Measurements from ENCODE around the gene GRAMD1B. TPM values are rescaled to one million over a fixed set of nuclear protein-coding genes. Genes with fewer than 3 reads are reported as not detected.

The GRAMD1B gene
- polyA plus RNA-seq, 1 experiment = 2.7 TPM

DNA sequence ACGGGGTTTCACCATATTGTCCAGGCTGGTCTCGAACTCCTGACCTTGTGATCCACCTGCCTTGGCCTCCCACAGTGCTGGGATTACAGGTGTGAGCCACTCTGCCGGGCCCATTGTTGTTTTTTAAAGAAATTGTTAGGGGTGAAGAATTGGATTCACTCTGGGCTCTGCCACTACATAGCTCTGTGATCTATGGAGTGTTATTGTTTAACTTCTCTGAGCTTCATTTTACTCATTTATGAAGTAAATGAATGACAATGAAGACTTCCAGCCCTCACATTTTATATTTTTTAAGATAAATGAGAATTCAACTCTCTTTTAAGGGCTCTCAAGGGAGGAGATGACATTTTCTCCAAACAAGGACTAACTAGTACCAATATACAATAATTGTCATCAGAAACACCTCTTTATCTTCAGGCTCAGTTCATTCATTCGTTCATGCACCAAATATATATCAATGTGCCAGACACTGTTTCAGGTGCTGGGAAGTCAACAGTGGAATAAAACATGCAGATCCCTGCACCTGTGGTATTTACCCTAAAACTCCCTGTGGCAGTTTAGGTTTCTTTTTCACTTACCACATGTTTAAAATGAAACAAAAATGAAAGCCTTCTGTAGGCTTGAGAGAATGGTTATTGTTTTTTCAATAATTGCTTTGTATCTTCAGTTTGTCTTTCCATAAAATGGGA lies 23.5 kb upstream of the GRAMD1B start:
- TF ChIP-seq, protein P1, sequence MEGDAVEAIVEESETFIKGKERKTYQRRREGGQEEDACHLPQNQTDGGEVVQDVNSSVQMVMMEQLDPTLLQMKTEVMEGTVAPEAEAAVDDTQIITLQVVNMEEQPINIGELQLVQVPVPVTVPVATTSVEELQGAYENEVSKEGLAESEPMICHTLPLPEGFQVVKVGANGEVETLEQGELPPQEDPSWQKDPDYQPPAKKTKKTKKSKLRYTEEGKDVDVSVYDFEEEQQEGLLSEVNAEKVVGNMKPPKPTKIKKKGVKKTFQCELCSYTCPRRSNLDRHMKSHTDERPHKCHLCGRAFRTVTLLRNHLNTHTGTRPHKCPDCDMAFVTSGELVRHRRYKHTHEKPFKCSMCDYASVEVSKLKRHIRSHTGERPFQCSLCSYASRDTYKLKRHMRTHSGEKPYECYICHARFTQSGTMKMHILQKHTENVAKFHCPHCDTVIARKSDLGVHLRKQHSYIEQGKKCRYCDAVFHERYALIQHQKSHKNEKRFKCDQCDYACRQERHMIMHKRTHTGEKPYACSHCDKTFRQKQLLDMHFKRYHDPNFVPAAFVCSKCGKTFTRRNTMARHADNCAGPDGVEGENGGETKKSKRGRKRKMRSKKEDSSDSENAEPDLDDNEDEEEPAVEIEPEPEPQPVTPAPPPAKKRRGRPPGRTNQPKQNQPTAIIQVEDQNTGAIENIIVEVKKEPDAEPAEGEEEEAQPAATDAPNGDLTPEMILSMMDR (IDR thresholded peaks at IDR 0.05; ENCODE audit: low read depth, low read length) = no peak
- DNase-seq (ENCODE audit: low read depth, low spot score) = no peak
- Histone ChIP-seq H3K27ac (ENCODE audit: low read depth, low read length) (no peak overlapping the region), H3K27me3 (ENCODE audit: control insufficient read depth, insufficient read depth, low read length) (peaks cover 20% of the 10 kb centered on the region), H3K4me3 (ENCODE audit: low read depth, low read length) (no peak overlapping the region), H3K9me3 (ENCODE audit: control insufficient read depth, insufficient read depth, low read length) (no peaks in the 10 kb centered on the region)
- ChIA-PET POLR2A (interaction anchor here (0.7 kb wide), 1 partner anchor 72 kb away, joined by 3 read pairs; no protein-coding TSS in a partner anchor), CTCF (interaction anchor here (0.6 to 6.3 kb wide), 17 partner anchors 10 to 305 kb away, joined by 3 to 172 read pairs (median 4); no protein-coding TSS in a partner anchor)

DNA sequence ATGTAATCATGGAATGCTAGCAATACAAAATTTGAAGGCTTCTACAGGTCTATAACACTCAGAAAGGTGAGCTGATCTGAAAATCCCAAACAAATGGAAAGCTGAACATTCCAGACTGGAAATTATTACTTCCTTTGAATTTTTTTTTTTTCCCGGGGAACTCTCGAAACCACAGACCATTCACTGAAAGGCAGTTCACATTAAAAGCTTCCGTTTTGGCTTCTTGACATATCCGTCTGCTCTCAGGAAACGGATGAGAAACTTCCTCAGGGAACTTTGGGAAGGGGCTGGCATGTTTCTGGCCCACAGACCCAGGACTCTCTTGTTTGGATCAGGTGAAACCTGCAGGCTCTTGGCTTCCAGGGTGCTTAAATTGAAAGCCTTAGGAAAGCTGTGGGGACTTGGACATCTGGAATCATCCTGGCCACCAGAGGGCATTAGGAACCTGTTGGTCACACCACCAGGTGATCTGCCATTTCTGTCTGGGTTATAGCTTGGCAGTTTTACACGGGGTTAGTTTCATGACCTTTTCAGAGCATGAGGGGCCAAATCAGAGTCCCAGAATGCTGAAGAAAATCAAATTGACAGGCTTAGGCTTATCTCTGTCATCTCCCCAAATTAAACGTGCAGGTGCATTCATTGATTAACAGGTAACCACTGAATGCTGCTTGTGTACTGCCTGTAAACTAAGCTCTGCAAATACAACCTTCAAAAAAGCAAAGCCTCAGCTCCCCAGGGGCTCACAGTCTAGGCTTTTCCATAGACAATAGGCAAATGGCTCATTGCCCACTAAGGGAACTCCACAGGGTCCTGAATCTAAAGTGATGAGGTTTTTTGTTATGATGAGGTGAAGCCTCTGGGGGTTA lies 22.7 kb upstream of the GRAMD1B start:
- POLR2A ChIA-PET = interaction anchor here (0.7 kb wide), 1 partner anchor 71 kb away, joined by 3 read pairs; no protein-coding TSS in a partner anchor
- Histone ChIP-seq H3K9me3 (ENCODE audit: control insufficient read depth, insufficient read depth, low read length) (no peaks in the 10 kb centered on the region), H3K27ac (ENCODE audit: low read depth, low read length) (no peak overlapping the region), H3K27me3 (ENCODE audit: control insufficient read depth, insufficient read depth, low read length) (peaks cover 21% of the 10 kb centered on the region), H3K4me3 (ENCODE audit: low read depth, low read length) (no peak overlapping the region)
- TF ChIP-seq, protein P1 (IDR thresholded peaks at IDR 0.05; ENCODE audit: low read depth, low read length) = peak; percentile 78
- CTCF ChIA-PET = interaction anchor here (0.6 to 6.3 kb wide), 23 partner anchors 10 to 304 kb away, joined by 3 to 172 read pairs (median 4); no protein-coding TSS in a partner anchor
- peak; percentile 29 for DNase-seq (ENCODE audit: low read depth, low spot score)

GRCh38 chr11:123407996-123408597 lies 22.0 kb upstream of the GRAMD1B start:
- Histone ChIP-seq H3K4me3 (ENCODE audit: low read depth, low read length) (no peak overlapping the region), H3K9me3 (ENCODE audit: control insufficient read depth, insufficient read depth, low read length) (no peaks in the 10 kb centered on the region), H3K27me3 (ENCODE audit: control insufficient read depth, insufficient read depth, low read length) (peaks cover 24% of the 10 kb centered on the region), H3K27ac (ENCODE audit: low read depth, low read length) (no peak overlapping the region)
- POLR2A ChIA-PET = no interaction called here
- TF ChIP-seq, protein P1 (IDR thresholded peaks at IDR 0.05; ENCODE audit: low read depth, low read length) = no peak
- no peak for DNase-seq (ENCODE audit: low read depth, low spot score)
- CTCF ChIA-PET = interaction anchor here (0.7 to 6.3 kb wide), 15 partner anchors 17 to 168 kb away, joined by 3 to 172 read pairs (median 5); no protein-coding TSS in a partner anchor

GRCh38 chr11:123408619-123409455 lies 21.2 kb upstream of the GRAMD1B start:
- no peak overlapping the region for H3K27ac ChIP-seq (ENCODE audit: low read depth, low read length)
- TF ChIP-seq, protein P1 (IDR thresholded peaks at IDR 0.05; ENCODE audit: low read depth, low read length) = no peak
- H3K27me3 ChIP-seq (ENCODE audit: control insufficient read depth, insufficient read depth, low read length) = peaks cover 24% of the 10 kb centered on the region
- ChIA-PET POLR2A (no interaction called here), CTCF (interaction anchor here (1.0 to 6.3 kb wide), 4 partner anchors 22 to 107 kb away, joined by 4 to 172 read pairs (median 7); no protein-coding TSS in a partner anchor)
- no peaks in the 10 kb centered on the region for H3K9me3 ChIP-seq (ENCODE audit: control insufficient read depth, insufficient read depth, low read length)
- DNase-seq (ENCODE audit: low read depth, low spot score) = no peak
- no peak overlapping the region for H3K4me3 ChIP-seq (ENCODE audit: low read depth, low read length)

Measured in AG04450 (cell line).